ENCODE measurements around the gene SNX20.

The SNX20 gene

GRCh38 chr16:50704245-50704644 lies 23.1 kb upstream of the SNX20 start:
- no peak for DNase-seq

GRCh38 chr16:50702725-50703124 lies 21.6 kb upstream of the SNX20 start:
- DNase-seq, result peak; percentile 59

GRCh38 chr16:50699326-50700159 lies 18.4 kb upstream of the SNX20 start:
- peak; percentile 87 for DNase-seq

- DNase-seq, result peak; percentile 97
These were observed 17.0 kb upstream of the SNX20 start for GRCh38 chr16:50697881-50698767.

- DNase-seq, result no peak
These were observed 16.3 kb upstream of the SNX20 start for GRCh38 chr16:50697421-50697715.

GRCh38 chr16:50696575-50697420 lies 15.7 kb upstream of the SNX20 start:
- DNase-seq, result peak; percentile 99

GRCh38 chr16:50696126-50696525 lies 15.0 kb upstream of the SNX20 start:
- no peak for DNase-seq

- DNase-seq, result peak; percentile 96
These were observed 14.2 kb upstream of the SNX20 start for GRCh38 chr16:50695017-50696000.

- no peak for DNase-seq
These were observed 13.1 kb upstream of the SNX20 start for GRCh38 chr16:50694206-50694605.

- peak; percentile 64 for DNase-seq
These were observed 12.1 kb upstream of the SNX20 start, which contains the start of gene NOD2 for GRCh38 chr16:50692999-50693781. NOD2 (plus strand) TSS chr16:50693606; CDS start chr16:50699496, 5,890 bp downstream.

- no peak for DNase-seq
These were observed 11.5 kb upstream of the SNX20 start for GRCh38 chr16:50692644-50692998.

GRCh38 chr16:50690177-50690576 lies 9.1 kb upstream of the SNX20 start:
- DNase-seq, result no peak

- peak; percentile 95 for DNase-seq
These were observed 7.8 kb upstream of the SNX20 start for GRCh38 chr16:50688867-50689266.

- DNase-seq, result no peak
These were observed 7.0 kb upstream of the SNX20 start for GRCh38 chr16:50688083-50688482.

GRCh38 chr16:50685462-50686063 lies 4.5 kb upstream of the SNX20 start:
- DNase-seq, result peak; percentile 82

- peak; percentile 88 for DNase-seq
These were observed 3.8 kb upstream of the SNX20 start for GRCh38 chr16:50684823-50685461.

GRCh38 chr16:50683689-50684374 lies 2.7 kb upstream of the SNX20 start:
- DNase-seq, result peak; percentile 94

- DNase-seq, result no peak
These were observed 587 bp downstream of the SNX20 start for GRCh38 chr16:50680556-50680893.

All from suppressor macrophage treated with lipopolysaccharide for 4 hours (primary cell).